Esophagus squamous epithelium (tissue), 4 donors: ENCODE measurements around the gene GAS2L1.

Source experiments
- POLR2A ChIP-seq, 4 donors: fragments of 450-650 bp; IDR thresholded peaks; one replicate each; pipeline ENCODE4 v1.6.1; 2017; ENCODE audit warnings: antibody characterized with exemption in 4 of 4, mild to moderate bottlenecking in 4 of 4, moderate library complexity in 3 of 4
- TF ChIP-seq, protein P1 (sequence below), 6 experiments: fragments of 450-650 bp in 4 of 6; fragments of 200-600 bp in 2 of 6; sonication (generic) in 2 of 6; IDR thresholded peaks; one replicate each; pipeline ENCODE4 v1.5.1; 2016 to 2019; ENCODE audit warnings: antibody characterized with exemption in 6 of 6, mild to moderate bottlenecking in 4 of 6, moderate library complexity in 4 of 6

DNA sequence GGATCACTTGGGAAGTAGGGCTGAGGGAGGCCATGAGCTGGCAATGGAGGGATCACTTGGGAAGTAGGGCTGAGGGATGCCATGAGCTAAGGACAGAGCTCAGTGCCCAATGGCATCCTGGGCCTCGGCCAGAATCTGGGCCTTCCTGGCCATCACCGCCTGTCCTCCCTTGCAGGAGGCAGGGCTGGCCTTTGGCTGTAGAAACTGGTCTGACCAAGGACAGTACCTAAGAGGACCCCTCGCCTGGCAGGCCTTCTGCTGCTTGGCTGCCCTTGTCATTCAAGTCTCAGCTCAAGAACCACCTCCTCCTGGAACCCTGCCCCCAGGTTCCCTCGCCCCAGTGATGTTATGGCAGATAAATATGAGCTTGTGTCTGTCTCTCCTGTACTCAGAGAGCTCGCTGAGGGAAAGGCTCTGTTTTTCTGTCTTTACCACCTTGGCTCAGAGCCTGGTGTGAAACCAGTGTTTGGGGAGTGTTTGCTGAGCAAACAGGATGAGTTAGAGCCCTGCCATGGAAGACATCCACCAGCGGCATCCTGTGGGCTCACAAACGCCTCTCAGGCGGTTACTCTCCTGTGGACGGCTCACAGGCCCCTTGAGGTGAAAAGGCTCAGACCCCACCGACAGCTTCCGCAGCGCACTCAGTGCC lies 28.4 kb downstream of the GAS2L1 start:
- TF ChIP-seq, protein P1, sequence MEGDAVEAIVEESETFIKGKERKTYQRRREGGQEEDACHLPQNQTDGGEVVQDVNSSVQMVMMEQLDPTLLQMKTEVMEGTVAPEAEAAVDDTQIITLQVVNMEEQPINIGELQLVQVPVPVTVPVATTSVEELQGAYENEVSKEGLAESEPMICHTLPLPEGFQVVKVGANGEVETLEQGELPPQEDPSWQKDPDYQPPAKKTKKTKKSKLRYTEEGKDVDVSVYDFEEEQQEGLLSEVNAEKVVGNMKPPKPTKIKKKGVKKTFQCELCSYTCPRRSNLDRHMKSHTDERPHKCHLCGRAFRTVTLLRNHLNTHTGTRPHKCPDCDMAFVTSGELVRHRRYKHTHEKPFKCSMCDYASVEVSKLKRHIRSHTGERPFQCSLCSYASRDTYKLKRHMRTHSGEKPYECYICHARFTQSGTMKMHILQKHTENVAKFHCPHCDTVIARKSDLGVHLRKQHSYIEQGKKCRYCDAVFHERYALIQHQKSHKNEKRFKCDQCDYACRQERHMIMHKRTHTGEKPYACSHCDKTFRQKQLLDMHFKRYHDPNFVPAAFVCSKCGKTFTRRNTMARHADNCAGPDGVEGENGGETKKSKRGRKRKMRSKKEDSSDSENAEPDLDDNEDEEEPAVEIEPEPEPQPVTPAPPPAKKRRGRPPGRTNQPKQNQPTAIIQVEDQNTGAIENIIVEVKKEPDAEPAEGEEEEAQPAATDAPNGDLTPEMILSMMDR (IDR thresholded peaks at IDR 0.05), result no peak
- TF ChIP-seq POLR2A (IDR thresholded peaks at IDR 0.05), result no peak
